Thoracic aorta (tissue), 2 donors: ENCODE results near the gene NECAB2. TPM values are rescaled to one million over a fixed set of nuclear protein-coding genes. Genes with fewer than 3 reads are reported as not detected.

ENCODE experiments used
- ATAC-seq: fragments of 150-250 bp; one replicate; pipeline ENCODE4 v1.8.0; 2017; ENCODE audit warnings: low read depth; ENCODE audit not compliant: insufficient number of reproducible peaks, low FRiP score
- DNase-seq: peaks from one replicate; pipeline ENCODE4 v3.0.0-alpha.2; 2020; ENCODE audit warnings: low spot score
- H3K27ac ChIP-seq, 2 donors: fragments of 200-600 bp; sonication (generic); 1 replicate in 1 of 2; 2 replicates in 1 of 2; pipeline ENCODE4 v1.5.1; 2016; ENCODE audit warnings: mild to moderate bottlenecking in 2 of 2, moderate library complexity in 2 of 2
- H3K27me3 ChIP-seq: fragments of 200-600 bp; sonication (generic); replicated peaks from 2 replicates; pipeline ENCODE4 v1.6.0; 2016; ENCODE audit warnings: mild to moderate bottlenecking; ENCODE audit not compliant: insufficient read depth
- H3K36me3 ChIP-seq: fragments of 200-600 bp; sonication (generic); one replicate; pipeline ENCODE4 v1.5.1; 2016
- H3K4me1 ChIP-seq, 2 donors: fragments of 200-600 bp; sonication (generic); 1 replicate in 1 of 2; 2 replicates in 1 of 2; pipeline versions ENCODE4 v1.5.1 to v1.6.0; 2016; ENCODE audit warnings: low read depth in 2 of 2, mild to moderate bottlenecking in 1 of 2; ENCODE audit not compliant: control insufficient read depth in 1 of 2
- H3K4me3 ChIP-seq: fragments of 200-600 bp; sonication (generic); 2 replicates; pipeline ENCODE4 v1.5.1; 2016; ENCODE audit warnings: mild to moderate bottlenecking
- H3K9me3 ChIP-seq: fragments of 200-600 bp; sonication (generic); 2 replicates; pipeline ENCODE4 v1.5.1; 2016
- total RNA-seq, 2 donors: library from RNA; depleted of rRNA; stranded (reverse); fragments of >200 nt; gene quantifications; one replicate each; pipeline versions ENCODE4 v1.1.0 to v1.2.3, GENCODE V29; 2016
- TF ChIP-seq, protein P1 (sequence below): fragments of 200-600 bp; sonication (generic); IDR thresholded peaks from one replicate; pipeline ENCODE4 v1.5.1; 2019; ENCODE audit warnings: antibody characterized with exemption

NECAB2 gene
- total RNA-seq, 2 donors from 2014 or later, result not detected

DNA sequence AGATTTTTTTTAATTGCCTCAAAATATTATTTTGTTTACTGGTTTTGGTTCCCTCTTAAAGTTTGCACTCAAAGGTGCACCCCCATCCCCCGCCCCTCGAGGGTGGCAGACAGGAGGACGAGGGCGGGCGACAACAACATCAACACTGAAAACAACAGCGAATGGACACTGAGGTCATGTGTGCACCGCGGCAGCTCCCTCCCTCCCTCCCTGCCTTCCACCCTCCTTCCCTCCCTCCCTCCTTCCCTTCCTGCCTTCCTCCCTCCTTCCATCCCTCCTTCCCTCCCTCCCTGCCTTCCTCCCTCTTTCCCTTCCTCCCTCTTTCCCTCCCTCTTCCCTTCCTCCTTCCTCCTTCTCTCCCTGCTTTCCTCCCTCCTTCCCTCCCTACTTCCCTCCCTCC, 16.5 kb upstream of the NECAB2 start:
- H3K27me3 ChIP-seq, result no peaks in the 10 kb centered on the region
- ATAC-seq, result no peak
- DNase-seq, result no peak

DNA sequence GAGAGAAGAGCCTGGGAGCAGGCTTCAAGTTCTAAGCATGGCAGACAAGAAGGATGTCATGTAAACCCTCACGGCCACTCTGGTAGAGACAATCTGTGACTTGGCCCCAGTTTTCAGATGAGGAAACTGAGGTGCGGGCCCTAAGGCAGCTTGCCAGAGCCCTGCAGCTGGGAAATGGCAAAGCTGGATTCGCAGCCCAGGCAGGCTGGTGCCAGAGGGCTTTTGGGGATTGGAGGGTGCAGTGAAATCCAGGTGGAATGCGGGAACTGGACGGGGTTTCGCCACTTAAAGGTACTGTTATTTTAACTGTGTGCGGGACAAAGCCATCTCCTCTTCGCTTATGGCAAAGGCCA, 15.5 kb upstream of the NECAB2 start:
- ATAC-seq, result peak; percentile 13
- H3K36me3 ChIP-seq, result no peaks in the 10 kb centered on the region
- peak overlapping the region; percentile 83 for H3K4me3 ChIP-seq
- peaks cover 14 to 36% of the 10 kb centered on the region in 2 donors for H3K4me1 ChIP-seq
- no peak for DNase-seq
- H3K27ac ChIP-seq, result peak overlapping the region; percentile 91 to 94
- H3K27me3 ChIP-seq, result no peaks in the 10 kb centered on the region
- H3K9me3 ChIP-seq, result no peaks in the 10 kb centered on the region
- TF ChIP-seq, protein P1, sequence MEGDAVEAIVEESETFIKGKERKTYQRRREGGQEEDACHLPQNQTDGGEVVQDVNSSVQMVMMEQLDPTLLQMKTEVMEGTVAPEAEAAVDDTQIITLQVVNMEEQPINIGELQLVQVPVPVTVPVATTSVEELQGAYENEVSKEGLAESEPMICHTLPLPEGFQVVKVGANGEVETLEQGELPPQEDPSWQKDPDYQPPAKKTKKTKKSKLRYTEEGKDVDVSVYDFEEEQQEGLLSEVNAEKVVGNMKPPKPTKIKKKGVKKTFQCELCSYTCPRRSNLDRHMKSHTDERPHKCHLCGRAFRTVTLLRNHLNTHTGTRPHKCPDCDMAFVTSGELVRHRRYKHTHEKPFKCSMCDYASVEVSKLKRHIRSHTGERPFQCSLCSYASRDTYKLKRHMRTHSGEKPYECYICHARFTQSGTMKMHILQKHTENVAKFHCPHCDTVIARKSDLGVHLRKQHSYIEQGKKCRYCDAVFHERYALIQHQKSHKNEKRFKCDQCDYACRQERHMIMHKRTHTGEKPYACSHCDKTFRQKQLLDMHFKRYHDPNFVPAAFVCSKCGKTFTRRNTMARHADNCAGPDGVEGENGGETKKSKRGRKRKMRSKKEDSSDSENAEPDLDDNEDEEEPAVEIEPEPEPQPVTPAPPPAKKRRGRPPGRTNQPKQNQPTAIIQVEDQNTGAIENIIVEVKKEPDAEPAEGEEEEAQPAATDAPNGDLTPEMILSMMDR, result no peak

More for the DNA sequence above, 16.5 kb upstream of the NECAB2 start:
- H3K27ac ChIP-seq, result no peak overlapping the region
- H3K36me3 ChIP-seq, result no peaks in the 10 kb centered on the region
- H3K4me3 ChIP-seq, result no peak overlapping the region
- TF ChIP-seq, protein P1, result no peak
- H3K4me1 ChIP-seq, result peaks cover 14 to 34% of the 10 kb centered on the region in 2 donors
- no peaks in the 10 kb centered on the region for H3K9me3 ChIP-seq

DNA sequence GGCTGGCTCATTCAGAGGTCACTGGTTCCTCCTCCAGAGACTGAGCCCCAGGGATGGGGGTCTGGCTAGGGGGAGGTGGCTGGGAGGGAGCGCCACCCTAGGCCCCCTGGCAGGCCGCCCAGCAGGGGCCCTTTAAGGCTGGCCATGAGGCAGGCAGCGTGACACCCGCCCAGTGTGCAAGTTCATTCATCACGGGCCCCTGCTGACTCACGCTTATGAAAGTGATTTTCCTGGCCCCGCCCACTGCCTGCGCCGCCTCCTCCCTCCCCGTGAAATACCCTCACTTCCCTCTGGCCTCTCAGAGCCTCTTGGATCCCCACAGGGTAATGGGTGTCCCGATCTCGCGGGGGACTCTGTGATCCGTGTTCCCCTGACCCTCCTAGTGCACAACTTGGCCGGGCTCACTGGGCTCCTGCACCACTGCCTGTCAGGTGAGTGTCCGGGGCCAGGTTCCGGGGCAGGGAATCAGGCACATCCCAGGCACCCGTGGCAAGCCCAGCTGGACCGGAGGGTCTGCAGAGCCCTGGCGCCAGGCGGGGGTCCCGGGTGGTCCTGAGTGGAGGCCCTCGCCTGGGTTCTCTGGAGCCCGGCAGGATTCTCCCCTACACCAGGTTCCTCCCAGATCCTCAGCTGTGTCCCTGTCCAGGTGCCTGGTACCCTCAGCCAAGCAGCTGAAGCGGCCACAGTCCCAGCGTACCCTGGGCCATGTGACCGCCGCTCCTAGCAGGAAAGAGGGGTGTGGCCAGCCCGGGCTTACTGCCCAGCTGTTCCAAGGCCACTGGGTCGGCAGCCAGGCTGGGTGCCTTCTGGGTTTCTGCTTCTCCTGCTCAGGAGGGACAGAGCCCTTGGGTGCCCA, 14.9 kb upstream of the NECAB2 start, which contains the start of gene OSGIN1:
Gene OSGIN1 (plus strand): TSS at position 301 of the 856 bp plus-strand sequence. CDS start 4,432 bp downstream, outside the sequence.
- no peaks in the 10 kb centered on the region for H3K27me3 ChIP-seq
- peak; percentile 92 for DNase-seq
- peak within 1 kb of the TSS; percentile 83 for H3K4me3 ChIP-seq
- H3K4me1 ChIP-seq, result peaks cover 14 to 36% of the 10 kb centered on the region in 2 donors
- peaks cover 1% of the 10 kb centered on the region for H3K36me3 ChIP-seq
- H3K27ac ChIP-seq, result peak within 1 kb of the TSS; percentile 91 to 94
- H3K9me3 ChIP-seq, result no peaks in the 10 kb centered on the region
- ATAC-seq, result peak; percentile 97
- TF ChIP-seq, protein P1, result no peak

DNA sequence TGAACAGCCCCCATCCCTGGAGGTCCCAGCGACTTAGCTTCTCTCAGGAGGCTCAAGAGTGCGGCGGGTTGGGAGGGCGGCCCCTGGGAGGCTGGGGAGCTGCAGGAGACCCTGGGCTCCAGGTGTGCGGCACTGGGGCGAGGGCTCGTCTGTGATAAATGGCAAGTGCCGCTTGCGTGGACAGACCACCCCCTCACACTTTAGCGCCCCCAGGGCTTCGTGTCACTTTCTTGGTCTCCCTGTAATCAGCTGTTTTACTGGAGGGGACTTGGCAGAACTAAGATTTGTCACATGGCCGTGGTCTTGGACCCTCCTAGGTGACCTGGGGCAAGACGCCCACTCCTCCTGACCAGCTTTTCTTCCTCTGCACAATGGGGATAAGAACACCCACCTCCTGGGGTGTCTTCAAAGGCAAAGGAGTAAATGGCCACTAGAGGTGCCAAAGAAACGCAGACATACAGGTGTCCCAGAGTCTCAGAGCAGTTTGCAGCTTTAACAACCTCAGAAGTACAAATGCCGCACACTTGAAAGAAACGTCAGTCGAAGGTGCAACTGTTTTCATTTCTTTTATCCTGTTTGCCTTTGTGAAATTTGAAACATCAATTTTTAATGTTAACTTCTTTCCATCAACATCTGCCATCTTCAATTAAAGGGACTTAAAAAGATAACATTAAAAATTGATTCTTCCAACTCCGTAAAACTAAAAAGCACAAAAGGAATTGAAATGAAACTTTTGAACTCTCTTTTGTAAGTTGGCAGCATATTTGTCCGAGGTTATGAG, 14.1 kb upstream of the NECAB2 start:
- Histone ChIP-seq H3K27ac (peak overlapping the region; percentile 91 to 94), H3K4me1 (peaks cover 14 to 36% of the 10 kb centered on the region in 2 donors), H3K9me3 (no peaks in the 10 kb centered on the region), H3K27me3 (no peaks in the 10 kb centered on the region), H3K4me3 (peak overlapping the region; percentile 83), H3K36me3 (peaks cover 8% of the 10 kb centered on the region)
- DNase-seq (no peak), ATAC-seq (no peak)
- TF ChIP-seq, protein P1, result no peak

DNA sequence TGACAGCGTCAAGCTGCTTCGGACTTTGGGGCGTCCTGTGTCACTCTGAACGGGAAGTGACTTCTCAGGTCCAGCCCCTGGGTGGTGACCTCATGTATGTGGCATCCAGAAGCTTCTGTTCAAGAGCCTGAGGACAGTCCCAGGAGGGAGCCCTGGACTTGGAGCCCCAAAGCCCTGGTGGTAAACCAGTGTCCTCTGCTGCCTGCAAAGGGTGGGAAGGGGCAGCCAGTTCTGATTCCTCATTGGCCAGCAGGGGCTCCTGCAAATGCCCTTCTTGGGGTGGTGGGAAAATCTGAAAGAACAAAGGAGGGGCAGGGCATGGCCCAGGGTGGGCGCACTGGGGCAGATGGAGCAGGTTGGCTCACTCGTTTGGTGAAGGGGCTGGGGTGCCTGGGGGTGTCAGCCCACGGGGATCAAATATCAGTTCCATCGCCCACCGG, 13.4 kb upstream of the NECAB2 start:
- peak; percentile 69 for ATAC-seq

More for the DNA sequence above, 13.4 kb upstream of the NECAB2 start:
- TF ChIP-seq, protein P1, result no peak
- H3K4me1 ChIP-seq, result peaks cover 14 to 36% of the 10 kb centered on the region in 2 donors
- peak; percentile 25 for DNase-seq
- H3K27me3 ChIP-seq, result no peaks in the 10 kb centered on the region
- H3K27ac ChIP-seq, result peak overlapping the region; percentile 91 to 94
- peaks cover 13% of the 10 kb centered on the region for H3K36me3 ChIP-seq
- no peaks in the 10 kb centered on the region for H3K9me3 ChIP-seq
- H3K4me3 ChIP-seq, result peak overlapping the region; percentile 83
